Activated T-cell treated with anti-CD3 and anti-CD28 coated beads, Interleukin-2, amount 50 U/mL, for 4 hours (primary cell): Measurements from ENCODE around the gene MAN1C1. TPM values are rescaled to one million over a fixed set of nuclear protein-coding genes. Genes with fewer than 3 reads are reported as not detected.
"Not testable (repeated sequence)": the region's sequence is repeated elsewhere in the genome, so short reads cannot be mapped to it uniquely, and the experiment has no call there.

Experiments used
- ATAC-seq, 2 donors: fragments of 200-7000 bp; cut with Tn5 transposase; one replicate each; pipeline ENCODE4 v1.10.0; 2021
- DNase-seq: peaks from one replicate; pipeline ENCODE4 v3.0.0-alpha.2; 2020
- H3K27me3 Mint-ChIP-seq: one replicate; pipeline ENCODE4 v1.8.0; 2021; ENCODE audit warnings: low read depth, mixed read lengths
- H3K36me3 Mint-ChIP-seq: one replicate; pipeline ENCODE4 v1.8.0; 2022; ENCODE audit warnings: mixed read lengths; ENCODE audit not compliant: insufficient read depth
- H3K4me1 Mint-ChIP-seq: one replicate; pipeline ENCODE4 v1.8.0; 2021; ENCODE audit warnings: low read depth, mixed read lengths
- H3K4me3 Mint-ChIP-seq: one replicate; pipeline ENCODE4 v1.8.0; 2021; ENCODE audit warnings: mild to moderate bottlenecking, moderate library complexity, mixed read lengths
- H3K9me3 Mint-ChIP-seq: one replicate; pipeline ENCODE4 v1.8.0; 2021; ENCODE audit warnings: mixed read lengths
- total RNA-seq, 3 donors: library from RNA; stranded (reverse); gene quantifications; one replicate each; pipeline ENCODE4 v1.2.1, GENCODE V29; 2021

The MAN1C1 gene
- total RNA-seq, 3 donors from 2014 or later, result 2.7 to 5.7 (median 3.1) TPM

DNA sequence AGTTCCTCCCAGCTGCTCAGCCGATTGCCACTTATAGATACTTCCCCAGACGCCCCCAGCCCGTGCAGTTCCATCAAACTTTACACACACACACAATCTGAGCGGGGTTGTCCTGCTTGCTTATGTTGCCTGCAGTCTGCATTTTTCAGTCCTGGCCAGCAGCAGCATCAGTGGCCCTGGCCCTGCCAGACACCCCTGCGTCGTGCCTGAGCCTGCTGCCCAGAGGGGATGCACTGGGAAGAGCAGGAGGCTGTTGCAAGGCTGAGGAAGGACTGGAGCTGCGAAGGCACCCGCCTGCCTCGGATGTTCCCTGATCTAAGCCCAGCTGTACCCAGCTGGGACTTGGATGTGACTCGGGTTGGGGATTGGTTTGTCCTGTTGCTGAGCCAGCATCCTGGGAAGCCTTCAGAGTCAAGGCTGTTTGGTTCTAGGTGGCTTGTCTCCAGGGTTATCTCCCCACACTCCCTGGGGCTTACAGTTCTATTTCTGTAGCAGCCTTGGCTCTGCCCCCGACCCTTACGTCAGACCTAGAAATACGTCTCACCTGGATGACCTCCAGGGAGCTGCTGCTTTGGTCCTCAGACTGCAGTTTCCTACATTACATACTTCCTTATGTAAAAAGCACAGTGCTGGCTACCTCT is 42.3 kb downstream of the MAN1C1 start:
- no peak overlapping the region for H3K4me3 Mint-ChIP-seq
- ATAC-seq (no peak), DNase-seq (no peak)
- H3K9me3 Mint-ChIP-seq, result no peaks in the 10 kb centered on the region
- peaks cover 25% of the 10 kb centered on the region for H3K4me1 Mint-ChIP-seq
- H3K27me3 Mint-ChIP-seq, result no peaks in the 10 kb centered on the region
- H3K36me3 Mint-ChIP-seq, result peaks cover 8% of the 10 kb centered on the region

DNA sequence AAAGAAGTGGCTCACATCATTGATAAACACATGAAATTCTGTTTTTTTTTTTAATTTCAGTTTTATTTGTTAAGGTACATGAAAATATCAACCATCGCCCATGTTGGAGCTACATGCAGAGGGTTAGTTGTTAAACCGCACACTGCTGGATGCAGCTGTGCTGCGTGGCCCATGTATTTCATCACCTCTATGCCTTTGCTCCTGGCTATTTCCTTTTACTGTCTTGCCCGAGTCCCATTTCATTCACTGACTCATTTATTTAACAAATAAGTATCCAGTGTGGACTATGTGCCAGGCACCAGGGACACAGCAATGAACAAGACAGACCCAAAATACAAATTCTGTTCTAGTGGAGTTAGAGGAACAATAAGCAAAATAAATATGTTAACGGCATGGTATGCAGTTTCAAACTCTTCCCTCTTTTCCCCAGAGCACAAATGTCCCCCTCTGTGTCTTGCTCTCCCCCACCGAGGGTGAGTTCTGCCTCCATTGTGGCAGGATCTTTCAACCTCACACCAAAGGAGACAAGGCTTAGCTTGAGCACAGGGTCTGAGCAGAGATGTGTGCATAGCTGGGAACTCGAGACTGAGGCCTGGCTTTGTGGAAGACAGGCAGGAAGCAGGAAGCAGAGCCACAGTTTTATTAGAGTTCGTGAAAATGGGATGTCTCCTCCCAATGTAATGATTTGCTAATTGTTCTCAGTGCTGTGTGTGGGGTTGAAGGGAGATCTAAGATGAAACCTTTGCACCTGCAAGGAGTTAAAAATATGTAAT is 44.6 kb downstream of the MAN1C1 start:
- no peaks in the 10 kb centered on the region for H3K27me3 Mint-ChIP-seq
- H3K36me3 Mint-ChIP-seq, result peaks cover 3% of the 10 kb centered on the region
- no peaks in the 10 kb centered on the region for H3K9me3 Mint-ChIP-seq
- no peak overlapping the region for H3K4me3 Mint-ChIP-seq
- ATAC-seq (no peak), DNase-seq (no peak)
- peaks cover 32% of the 10 kb centered on the region for H3K4me1 Mint-ChIP-seq

DNA sequence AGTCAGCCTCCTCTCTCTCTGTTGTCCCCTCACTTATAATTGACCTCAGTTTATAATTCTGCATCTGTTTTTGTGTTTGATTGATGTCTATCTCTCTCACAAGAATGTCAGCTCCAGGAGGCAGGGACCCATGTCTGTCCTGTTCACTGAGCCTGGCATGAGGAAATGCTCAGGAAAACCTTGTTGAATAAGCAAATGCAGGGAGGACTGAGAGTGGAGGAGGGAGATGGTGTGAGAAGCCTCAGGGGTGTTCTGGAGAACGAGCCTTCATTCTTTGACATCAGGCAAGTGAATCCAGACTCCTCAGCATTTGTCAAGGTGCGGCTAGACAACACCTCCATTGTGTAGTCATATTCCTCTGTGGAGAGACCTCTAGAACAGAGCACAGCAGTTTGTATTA is 45.5 kb downstream of the MAN1C1 start:
- no peak for ATAC-seq
- no peak for DNase-seq
- Mint-ChIP-seq H3K9me3 (no peaks in the 10 kb centered on the region), H3K4me1 (peaks cover 36% of the 10 kb centered on the region), H3K27me3 (no peaks in the 10 kb centered on the region), H3K4me3 (no peak overlapping the region), H3K36me3 (no peaks in the 10 kb centered on the region)

DNA sequence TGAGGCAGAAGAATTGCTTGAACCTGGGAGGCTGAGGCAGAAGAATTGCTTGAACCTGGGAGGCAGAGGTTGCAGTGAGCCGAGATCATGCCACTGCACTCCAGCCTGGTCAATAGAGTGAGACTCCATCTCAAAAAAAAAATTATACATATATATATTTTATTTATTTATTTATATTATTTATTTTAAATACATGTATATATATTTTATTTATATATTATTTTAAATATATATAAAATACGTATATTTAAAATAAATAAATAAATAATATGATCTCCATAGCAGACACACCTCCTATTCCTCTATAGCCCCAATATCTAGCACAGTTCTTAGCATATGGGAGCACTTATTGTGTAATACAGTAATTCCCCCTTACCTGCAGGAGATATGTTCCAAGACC is 46.4 kb downstream of the MAN1C1 start:
- ATAC-seq, H3K36me3 Mint-ChIP-seq, DNase-seq, H3K9me3 Mint-ChIP-seq, H3K4me3 Mint-ChIP-seq, H3K27me3 Mint-ChIP-seq: not testable (repeated sequence)
- peaks cover 36% of the 10 kb centered on the region for H3K4me1 Mint-ChIP-seq

DNA sequence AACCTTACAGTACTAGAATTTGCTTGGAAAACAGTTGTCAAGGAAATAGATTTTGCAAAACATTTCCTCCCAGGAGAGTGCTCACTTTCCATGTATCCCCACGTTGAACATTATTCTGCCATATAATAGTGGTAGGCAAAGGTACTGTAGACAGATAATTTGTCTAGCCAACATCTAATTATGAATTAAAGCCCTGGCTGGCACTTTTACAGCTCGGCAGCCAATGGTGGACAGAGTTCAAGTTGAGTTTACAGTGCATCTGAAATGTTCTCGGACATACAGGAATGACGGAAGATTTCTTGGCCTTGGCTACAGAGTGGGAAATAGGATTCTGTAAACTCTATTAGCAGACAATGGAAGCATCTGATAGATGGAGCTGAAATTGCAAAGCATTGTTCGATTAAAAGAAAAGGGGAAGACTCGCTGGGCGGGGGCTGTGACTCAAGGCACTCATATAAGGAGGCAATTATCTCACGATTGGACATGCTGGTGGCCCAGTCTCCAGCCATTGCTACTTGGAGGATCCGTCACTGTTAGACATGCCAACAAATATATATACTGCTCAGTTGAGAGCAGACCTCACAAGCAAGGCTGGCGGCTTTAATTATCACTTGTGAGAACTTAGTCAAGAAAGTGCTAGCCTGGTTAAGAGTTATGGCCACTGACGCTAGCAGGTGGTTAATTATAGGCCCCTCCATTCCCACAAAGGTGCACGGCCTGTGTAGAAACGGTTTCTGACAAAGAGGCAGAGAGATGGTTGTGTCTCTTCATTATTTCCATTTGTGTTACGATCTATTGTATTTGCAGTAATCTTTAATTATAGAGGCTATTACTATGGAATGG is 48.0 kb downstream of the MAN1C1 start:
- DNase-seq (no peak), ATAC-seq (no peak)
- no peaks in the 10 kb centered on the region for H3K27me3 Mint-ChIP-seq
- no peaks in the 10 kb centered on the region for H3K36me3 Mint-ChIP-seq
- H3K4me1 Mint-ChIP-seq, result peaks cover 45% of the 10 kb centered on the region
- no peaks in the 10 kb centered on the region for H3K9me3 Mint-ChIP-seq
- H3K4me3 Mint-ChIP-seq, result no peak overlapping the region

DNA sequence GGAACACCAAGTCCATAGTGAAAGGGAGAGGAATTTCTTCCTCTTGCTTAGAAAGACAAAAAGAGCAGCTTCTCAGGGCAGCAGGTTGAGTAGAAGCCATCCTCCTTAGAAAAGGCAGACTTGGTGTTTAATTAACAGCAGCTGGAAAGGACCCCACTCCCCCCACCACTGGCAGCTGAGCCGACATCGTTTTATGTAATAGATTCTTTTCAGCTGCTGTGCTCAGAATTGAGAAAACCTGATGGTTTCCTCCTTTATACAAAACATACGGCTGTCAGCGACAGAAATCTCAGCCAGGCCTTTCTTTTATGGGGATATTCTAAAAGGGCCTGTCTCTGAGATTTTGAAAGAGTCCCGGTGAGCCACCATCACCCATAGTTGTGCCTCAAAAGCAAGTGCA is 49.9 kb downstream of the MAN1C1 start:
- DNase-seq, result no peak
- ATAC-seq, result no peak
- Mint-ChIP-seq H3K27me3 (no peaks in the 10 kb centered on the region), H3K9me3 (no peaks in the 10 kb centered on the region), H3K36me3 (peaks cover 5% of the 10 kb centered on the region), H3K4me3 (peak overlapping the region; percentile 21), H3K4me1 (peaks cover 49% of the 10 kb centered on the region)

DNA sequence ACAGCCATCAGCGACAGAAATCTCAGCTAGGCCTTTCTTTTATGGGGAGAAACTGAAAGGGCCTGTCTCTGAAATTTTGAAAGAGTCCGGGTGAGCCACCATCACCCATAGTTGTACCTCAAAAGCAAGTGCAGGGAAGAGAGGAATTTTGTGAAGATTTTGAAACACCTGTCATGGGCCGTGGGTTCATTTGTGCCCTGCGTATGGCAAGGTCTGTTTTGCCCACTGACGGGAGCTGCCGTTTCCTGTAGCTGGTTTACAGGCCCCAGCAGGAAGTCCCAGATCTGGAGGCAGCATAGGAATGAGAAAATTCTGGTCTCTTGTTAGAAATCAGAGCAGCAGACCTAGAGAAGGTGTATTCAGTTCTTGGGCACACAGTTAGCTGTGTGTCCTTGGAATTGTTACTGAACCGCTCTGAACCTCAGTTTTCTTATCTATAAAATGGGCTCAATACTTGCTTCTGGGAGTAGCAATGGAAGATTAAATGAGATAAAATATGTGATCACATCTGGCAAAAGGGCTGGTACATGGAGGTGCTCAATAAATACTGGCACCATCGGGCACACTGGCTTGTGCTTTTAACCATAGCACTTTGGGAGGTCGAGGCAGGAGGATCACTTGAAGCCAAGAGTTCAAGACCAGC is 52.5 kb downstream of the MAN1C1 start:
- H3K4me1 Mint-ChIP-seq, result peaks cover 66% of the 10 kb centered on the region
- no peak for DNase-seq
- H3K36me3 Mint-ChIP-seq, result peaks cover 8% of the 10 kb centered on the region
- peak overlapping the region; percentile 37 for H3K4me3 Mint-ChIP-seq
- no peaks in the 10 kb centered on the region for H3K27me3 Mint-ChIP-seq
- H3K9me3 Mint-ChIP-seq, result no peaks in the 10 kb centered on the region
- no peak for ATAC-seq

DNA sequence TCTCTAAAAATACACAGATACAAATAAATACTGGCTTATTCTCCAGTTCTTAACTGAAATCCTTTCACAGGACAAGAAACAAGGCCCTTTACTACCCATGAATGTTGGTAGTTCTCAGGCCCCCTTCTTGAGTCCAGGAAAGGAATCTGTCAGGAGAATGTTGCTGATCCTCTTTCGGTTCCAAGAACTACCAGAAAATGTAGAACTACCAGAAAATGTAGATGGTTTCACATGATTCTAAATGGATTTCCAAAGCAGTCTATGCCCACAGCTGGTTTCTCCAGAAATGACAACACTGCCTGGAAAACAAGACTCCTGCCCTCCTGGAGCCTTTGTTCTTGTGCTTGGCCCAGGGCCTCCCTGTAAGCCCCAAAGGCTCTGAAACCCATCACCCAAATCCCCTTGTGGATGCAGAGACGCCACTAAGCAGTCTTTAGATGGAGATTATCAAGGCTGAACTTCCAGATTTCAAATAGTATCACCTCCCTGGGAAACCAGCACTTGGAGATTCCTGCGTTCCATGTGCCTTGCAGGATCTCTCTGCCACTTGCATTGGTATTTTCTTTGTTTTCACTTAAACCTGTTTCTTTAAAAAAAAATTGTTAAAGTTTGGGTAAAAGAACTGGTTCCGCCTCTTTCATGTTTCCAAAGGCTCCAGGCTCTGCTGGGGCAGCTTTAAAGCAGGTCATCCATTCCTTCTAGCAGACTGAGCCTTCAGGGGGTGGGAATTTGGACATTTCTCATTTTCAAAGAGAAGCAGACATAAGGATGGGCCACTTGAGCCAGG is 53.4 kb downstream of the MAN1C1 start:
- H3K36me3 Mint-ChIP-seq, result peaks cover 8% of the 10 kb centered on the region
- H3K9me3 Mint-ChIP-seq, result no peaks in the 10 kb centered on the region
- no peak for DNase-seq
- H3K4me1 Mint-ChIP-seq, result peaks cover 71% of the 10 kb centered on the region
- H3K27me3 Mint-ChIP-seq, result no peaks in the 10 kb centered on the region
- H3K4me3 Mint-ChIP-seq, result no peak overlapping the region
- no peak for ATAC-seq

DNA sequence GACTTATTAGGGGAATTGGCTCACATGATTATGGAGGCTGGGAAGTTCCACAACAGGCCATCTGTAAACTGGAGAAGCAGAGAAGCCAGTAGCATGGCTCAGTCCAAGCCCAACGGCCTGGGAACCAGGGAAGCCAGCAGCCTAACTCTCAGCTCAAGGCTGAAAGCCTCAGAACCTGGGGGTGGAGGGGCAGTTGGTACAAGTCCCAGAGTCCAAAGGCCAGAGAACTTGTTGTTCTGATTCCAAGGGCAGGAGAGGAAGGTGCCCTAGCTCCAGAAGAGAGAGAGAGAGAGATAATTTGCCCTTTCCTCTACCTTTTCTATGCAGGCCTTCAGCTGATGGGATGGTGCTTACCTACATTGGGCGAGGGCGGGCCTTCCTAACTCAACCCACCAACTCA is 55.3 kb downstream of the MAN1C1 start:
- Mint-ChIP-seq H3K27me3 (no peaks in the 10 kb centered on the region), H3K4me3 (no peak overlapping the region), H3K36me3 (peaks cover 8% of the 10 kb centered on the region)

DNA sequence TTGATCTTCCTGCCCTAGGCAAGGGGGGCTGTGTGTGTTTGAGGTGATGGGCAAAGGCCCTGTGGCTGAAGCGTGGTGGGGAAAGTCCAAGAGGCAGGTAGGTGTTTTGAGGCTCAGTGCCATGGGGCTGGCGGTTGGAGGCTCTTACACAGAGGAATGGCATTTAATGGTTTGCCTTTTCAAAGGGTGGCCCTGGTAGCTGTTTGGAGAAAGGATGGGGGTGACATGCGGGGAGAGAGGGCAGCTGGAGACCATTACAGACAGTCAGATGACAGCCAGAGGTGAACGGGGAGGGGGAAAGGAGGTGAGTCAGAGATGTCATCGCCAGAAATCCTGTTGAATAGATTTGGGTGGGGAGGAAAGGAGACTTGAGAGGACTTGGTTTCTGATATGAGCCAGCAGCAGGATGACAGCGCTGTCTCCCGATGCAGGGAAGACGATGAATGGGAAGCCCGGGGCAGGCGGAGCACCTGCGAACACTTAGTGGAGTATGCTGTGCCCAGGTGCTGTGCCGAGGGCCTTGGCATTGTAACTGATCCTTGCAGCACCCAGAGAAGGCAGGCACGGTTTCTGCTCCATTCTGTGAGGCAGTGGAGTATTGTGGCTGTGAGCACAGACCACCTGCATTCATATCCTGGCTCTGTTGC is 56.3 kb downstream of the MAN1C1 start:
- no peaks in the 10 kb centered on the region for H3K27me3 Mint-ChIP-seq
- no peak overlapping the region for H3K4me3 Mint-ChIP-seq
- H3K36me3 Mint-ChIP-seq, result peaks cover 8% of the 10 kb centered on the region
- DNase-seq (no peak), ATAC-seq (peak in 1 of 2 donors; percentile 1)
- no peaks in the 10 kb centered on the region for H3K9me3 Mint-ChIP-seq
- peaks cover 81% of the 10 kb centered on the region for H3K4me1 Mint-ChIP-seq

More for the DNA sequence above, 55.3 kb downstream of the MAN1C1 start:
- Mint-ChIP-seq H3K9me3 (no peaks in the 10 kb centered on the region), H3K4me1 (peaks cover 77% of the 10 kb centered on the region)
- no peak for ATAC-seq
- no peak for DNase-seq

DNA sequence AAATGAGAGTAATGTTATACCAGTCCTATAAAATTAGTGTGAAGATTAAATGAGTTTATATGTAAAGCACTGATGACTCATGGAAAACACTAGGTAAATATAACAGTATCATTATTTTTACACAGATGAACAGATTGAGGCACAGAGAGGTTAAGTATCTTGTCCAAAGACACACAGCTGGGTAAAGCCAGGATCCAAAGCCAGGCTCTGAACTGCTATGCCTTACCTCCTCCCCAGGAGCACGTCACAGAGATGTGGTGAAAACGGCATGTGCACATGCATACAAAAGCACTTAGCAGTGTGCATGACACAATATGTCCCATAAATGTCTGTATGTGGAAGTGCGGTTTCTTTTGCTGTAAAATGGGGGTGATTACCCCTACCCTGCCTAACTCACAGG is 56.9 kb downstream of the MAN1C1 start:
- H3K9me3 Mint-ChIP-seq, result no peaks in the 10 kb centered on the region
- DNase-seq (no peak), ATAC-seq (peak in 1 of 2 donors; percentile 1)
- H3K36me3 Mint-ChIP-seq, result peaks cover 8% of the 10 kb centered on the region
- H3K4me1 Mint-ChIP-seq, result peaks cover 80% of the 10 kb centered on the region
- no peak overlapping the region for H3K4me3 Mint-ChIP-seq
- no peaks in the 10 kb centered on the region for H3K27me3 Mint-ChIP-seq

DNA sequence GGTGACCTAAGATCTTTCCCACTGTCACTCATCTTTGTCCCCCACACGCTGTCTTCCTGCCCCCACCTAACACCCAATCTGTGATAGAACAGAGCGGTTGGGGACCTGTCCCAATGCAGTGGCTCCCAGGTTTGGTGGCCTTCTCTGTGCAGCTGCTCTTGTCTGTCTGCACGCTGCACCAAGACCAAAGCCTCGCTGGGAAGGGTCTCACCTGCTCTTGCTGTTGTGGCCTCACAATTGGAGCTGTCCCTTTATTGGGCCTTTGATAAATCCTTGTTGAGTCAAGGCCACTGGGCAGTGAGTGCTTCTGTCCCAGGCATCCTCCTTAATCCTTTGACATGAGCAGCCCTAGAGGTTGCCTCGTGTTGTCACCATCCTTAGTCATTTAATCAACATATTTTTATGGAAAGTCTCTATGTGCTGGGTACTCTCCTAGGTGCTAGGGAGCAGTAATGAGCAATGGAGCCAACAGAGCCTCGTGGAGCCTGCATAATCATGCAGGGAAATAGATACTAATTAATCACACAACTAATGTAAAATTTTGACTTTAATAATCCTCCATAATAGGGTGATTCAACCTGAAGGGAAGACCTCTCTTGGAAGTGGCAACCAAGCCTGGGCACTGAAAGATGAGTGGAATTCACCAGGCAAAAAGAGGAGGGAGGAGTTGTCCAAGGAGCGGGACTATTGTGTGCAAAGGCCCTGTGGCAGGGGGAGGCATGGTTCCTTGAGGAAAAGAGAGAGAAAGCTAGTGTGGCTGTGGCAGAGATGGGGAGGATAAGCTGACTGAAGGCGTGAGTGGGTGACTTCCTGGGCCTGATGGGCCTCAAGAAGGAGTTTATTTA is 57.6 kb downstream of the MAN1C1 start:
- peak overlapping the region; percentile 33 for H3K4me3 Mint-ChIP-seq
- peaks cover 8% of the 10 kb centered on the region for H3K36me3 Mint-ChIP-seq
- ATAC-seq (no peak), DNase-seq (no peak)
- no peaks in the 10 kb centered on the region for H3K9me3 Mint-ChIP-seq
- no peaks in the 10 kb centered on the region for H3K27me3 Mint-ChIP-seq
- H3K4me1 Mint-ChIP-seq, result peaks cover 80% of the 10 kb centered on the region

DNA sequence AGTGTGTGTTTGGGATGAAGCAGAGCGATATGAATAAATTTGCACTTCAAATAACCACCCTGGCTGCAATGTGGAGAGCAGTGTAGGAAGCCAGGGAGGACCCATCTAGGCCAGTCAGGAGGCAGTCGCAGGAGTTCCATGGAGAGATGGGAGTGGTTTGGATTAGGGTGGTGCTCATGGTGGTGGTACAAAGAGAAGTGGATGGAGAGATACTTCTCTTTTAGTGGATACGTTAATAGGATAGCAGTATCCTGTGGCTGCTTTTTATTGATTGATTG is 58.2 kb downstream of the MAN1C1 start:
- H3K4me3 Mint-ChIP-seq, result peak overlapping the region; percentile 33
- H3K9me3 Mint-ChIP-seq, result no peaks in the 10 kb centered on the region
- H3K4me1 Mint-ChIP-seq, result peaks cover 80% of the 10 kb centered on the region
- ATAC-seq, result no peak
- H3K36me3 Mint-ChIP-seq, result peaks cover 8% of the 10 kb centered on the region
- DNase-seq, result no peak
- no peaks in the 10 kb centered on the region for H3K27me3 Mint-ChIP-seq
